Liver (tissue), 9 donors: ENCODE results near the gene CC2D2A. TPM values are rescaled to one million over a fixed set of nuclear protein-coding genes. Genes with fewer than 3 reads are reported as not detected.

Source experiments
- DNase-seq: peaks from one replicate; pipeline ENCODE4 v3.0.0-alpha.2; 2017; ENCODE audit warnings: low spot score
- H3K27ac ChIP-seq, 2 donors: one replicate each; pipeline ENCODE4 v1.7.0; 2013; ENCODE audit warnings: inconsistent platforms in 2 of 2, low read length in 2 of 2, control low read depth in 1 of 2, low read depth in 1 of 2, mild to moderate bottlenecking in 1 of 2
- H3K27me3 ChIP-seq, 4 donors: one replicate each; pipeline versions ENCODE4 v1.6.1 to v1.7.0; 2013; ENCODE audit warnings: low read length in 3 of 4, inconsistent platforms in 1 of 4, mild to moderate bottlenecking in 1 of 4, moderate library complexity in 1 of 4; ENCODE audit not compliant: control insufficient read depth in 4 of 4, insufficient read depth in 4 of 4
- H3K36me3 ChIP-seq, 4 donors: one replicate each; pipeline versions ENCODE4 v1.6.1 to v1.7.0; 2013; ENCODE audit warnings: low read length in 3 of 4, mild to moderate bottlenecking in 3 of 4, low read depth in 1 of 4, moderate library complexity in 1 of 4; ENCODE audit not compliant: control insufficient read depth in 4 of 4, insufficient read depth in 3 of 4
- H3K4me1 ChIP-seq, 4 donors: one replicate each; pipeline versions ENCODE4 v1.6.1 to v1.7.0; 2013; ENCODE audit warnings: low read length in 3 of 4, mild to moderate bottlenecking in 3 of 4, moderate library complexity in 1 of 4; ENCODE audit not compliant: control insufficient read depth in 4 of 4, insufficient read depth in 4 of 4
- H3K4me3 ChIP-seq, 3 donors: one replicate each; pipeline versions ENCODE4 v1.6.1 to v1.7.0; 2013; ENCODE audit warnings: low read length in 3 of 3, control low read depth in 1 of 3, low read depth in 1 of 3, mild to moderate bottlenecking in 1 of 3
- H3K9ac ChIP-seq, 2 donors: one replicate each; pipeline ENCODE4 v1.7.0; 2013; ENCODE audit warnings: low read length in 2 of 2, mild to moderate bottlenecking in 2 of 2, moderate library complexity in 2 of 2, control low read depth in 1 of 2, low read depth in 1 of 2
- H3K9me3 ChIP-seq, 4 donors: one replicate each; pipeline versions ENCODE4 v1.6.1 to v1.7.0; 2013; ENCODE audit warnings: low read length in 3 of 4; ENCODE audit not compliant: control insufficient read depth in 4 of 4
- CTCF ChIP-seq: fragments of 150-350 bp; IDR thresholded peaks from 2 replicates; pipeline ENCODE4 v1.5.1; 2017; ENCODE audit warnings: improper control_type of control experiment, low read depth, low read length; ENCODE audit not compliant: missing input control
- EGR1 ChIP-seq, 2 donors: IDR thresholded peaks; 2 replicates each; pipeline ENCODE4 v1.6.1; 2016 to 2018; ENCODE audit warnings: antibody characterized with exemption in 2 of 2, low read depth in 2 of 2
- FOXA2 ChIP-seq: IDR thresholded peaks from 2 replicates; pipeline ENCODE4 v1.6.1; 2016; ENCODE audit warnings: antibody characterized with exemption
- GABPA ChIP-seq, 2 donors: IDR thresholded peaks in 1 of 2; conservative IDR thresholded peaks in 1 of 2; 2 replicates each; pipeline ENCODE4 v1.6.1; 2016; ENCODE audit warnings: antibody characterized with exemption in 2 of 2, mild to moderate bottlenecking in 1 of 2, moderate library complexity in 1 of 2
- HNF4A ChIP-seq, 2 donors: conservative IDR thresholded peaks; 2 replicates each; pipeline ENCODE4 v1.6.1; 2016; ENCODE audit warnings: antibody characterized with exemption in 2 of 2, mild to moderate bottlenecking in 2 of 2
- HNF4G ChIP-seq: IDR thresholded peaks from 2 replicates; pipeline ENCODE4 v1.6.1; 2016; ENCODE audit warnings: antibody characterized with exemption
- MAX ChIP-seq: IDR thresholded peaks from 2 replicates; pipeline ENCODE4 v1.6.1; 2016; ENCODE audit warnings: antibody characterized with exemption
- NR2F2 ChIP-seq: IDR thresholded peaks from 2 replicates; pipeline ENCODE4 v1.6.1; 2016; ENCODE audit warnings: antibody characterized with exemption
- RAD21 ChIP-seq, 2 donors: IDR thresholded peaks; 2 replicates each; pipeline ENCODE4 v1.6.1; 2016; ENCODE audit warnings: antibody characterized with exemption in 2 of 2, mild to moderate bottlenecking in 2 of 2
- RXRA ChIP-seq, 2 donors: IDR thresholded peaks; 2 replicates each; pipeline ENCODE4 v1.6.1; 2017 to 2018; ENCODE audit warnings: antibody characterized with exemption in 2 of 2, mild to moderate bottlenecking in 1 of 2
- TAF1 ChIP-seq: conservative IDR thresholded peaks from 2 replicates; pipeline ENCODE4 v1.6.1; 2016; ENCODE audit warnings: antibody characterized with exemption, mild to moderate bottlenecking
- YY1 ChIP-seq: IDR thresholded peaks from 2 replicates; pipeline ENCODE4 v1.6.1; 2016; ENCODE audit warnings: antibody characterized with exemption, mild to moderate bottlenecking
- ZBTB33 ChIP-seq: IDR thresholded peaks from 2 replicates; pipeline ENCODE4 v1.6.1; 2016; ENCODE audit warnings: antibody characterized with exemption
- WGBS: extraction: QIAGEN DNeasy Blood & Tissue Kit; methylation state at CpG from one replicate; pipeline ENCODE4 v1.1.7; 2013; 5-methylcytosine and 5-hydroxymethylcytosine counted together
- polyA plus RNA-seq, 2 donors: library from polyadenylated mRNA; stranded (reverse) in 1 of 2; unstranded in 1 of 2; fragments of 200-250 nt in 1 of 2; fragments of >200 nt in 1 of 2; fragmentation: Nextera tagmentation in 1 of 2; extraction: Ambion mirVana in 1 of 2; gene quantifications; one replicate each; pipeline versions ENCODE4 v1.2.1 to v1.2.3, GENCODE V29; 2013 to 2015
- total RNA-seq, 2 donors: library from RNA; depleted of rRNA; stranded (reverse); fragments of >200 nt; gene quantifications; one replicate each; pipeline ENCODE4 v1.2.3, GENCODE V29; 2014
- donor health status: healthy.
- donor health status: healthy.
- donor health status: healthy.
- donor health status: healthy.
- donor health status: healthy.

Gene CC2D2A
- total and polyA plus RNA-seq, 4 donors, result 2.3 to 3.8 (median 2.9) TPM

- WGBS, result 95% methylated on average over 3 of the region's 3 CpGs
- H3K27ac ChIP-seq, result no peak overlapping the region
Observed at GRCh38 chr4:15502384-15502783, 32.7 kb downstream of the CC2D2A start.

GRCh38 chr4:15504041-15504440, 34.4 kb downstream of the CC2D2A start:
- no peaks in the 10 kb centered on the region for H3K4me1 ChIP-seq
- no peaks in the 10 kb centered on the region for H3K27me3 ChIP-seq
- peaks cover 0 to 2% (median under 1%) of the 10 kb centered on the region in 4 donors for H3K36me3 ChIP-seq
- 93% methylated on average over 1 of the region's 1 CpG for WGBS
- no peaks in the 10 kb centered on the region for H3K9me3 ChIP-seq
- DNase-seq, result no peak
- no peak overlapping the region for H3K4me3 ChIP-seq
- H3K9ac ChIP-seq, result no peak overlapping the region
- H3K27ac ChIP-seq, result no peak overlapping the region
- TF ChIP-seq YY1 (no peak), RXRA (IDR thresholded peaks at IDR 0.05) (no peak), NR2F2 (no peak), ZBTB33 (no peak), RAD21 (IDR thresholded peaks at IDR 0.05) (no peak), TAF1 (no peak), CTCF (no peak), FOXA2 (no peak), HNF4G (no peak), EGR1 (IDR thresholded peaks at IDR 0.05; ENCODE audit: low read depth in 2 of 2) (no peak), GABPA (IDR thresholded peaks at IDR 0.05 in 1 of 2, conservative IDR thresholded peaks at IDR 0.05 in 1 of 2) (no peak)

More at GRCh38 chr4:15502384-15502783, 32.7 kb downstream of the CC2D2A start:
- H3K36me3 ChIP-seq, result peaks cover 0 to 2% (median under 1%) of the 10 kb centered on the region in 4 donors
- TF ChIP-seq CTCF, result no peak
- TF ChIP-seq YY1, result no peak
- TF ChIP-seq TAF1, result no peak
- TF ChIP-seq HNF4G, result no peak
- TF ChIP-seq FOXA2, result no peak
- TF ChIP-seq EGR1 (IDR thresholded peaks at IDR 0.05; ENCODE audit: low read depth in 2 of 2), result no peak
- no peak for TF ChIP-seq MAX
- TF ChIP-seq ZBTB33, result no peak
- TF ChIP-seq HNF4A (conservative IDR thresholded peaks at IDR 0.05), result no peak
- H3K27me3 ChIP-seq, result no peaks in the 10 kb centered on the region
- no peak overlapping the region for H3K4me3 ChIP-seq
- DNase-seq, result no peak
- no peaks in the 10 kb centered on the region for H3K4me1 ChIP-seq
- no peak overlapping the region for H3K9ac ChIP-seq
- H3K9me3 ChIP-seq, result no peaks in the 10 kb centered on the region
